HepG2 (cell line): ENCODE measurements around the gene CENPK. TPM values are rescaled to one million over a fixed set of nuclear protein-coding genes. Genes with fewer than 3 reads are reported as not detected.

Experiments used
- HOXA7 ChIP-seq: sonication (generic); formaldehyde crosslinking; IDR thresholded peaks from 2 replicates; pipeline ENCODE4 v1.8.1; 2022; ENCODE audit warnings: mild to moderate bottlenecking, missing genetic modification reagents, moderate library complexity
- PHF8 ChIP-seq: sonication (generic); formaldehyde crosslinking; IDR thresholded peaks from 2 replicates; pipeline ENCODE4 v1.5.0; 2020; ENCODE audit warnings: missing genetic modification reagents
- SALL1 ChIP-seq: sonication (generic); formaldehyde crosslinking; IDR thresholded peaks from 2 replicates; pipeline ENCODE4 v1.8.0; 2022; ENCODE audit warnings: mild to moderate bottlenecking, missing genetic modification reagents
- SOX5 ChIP-seq: IDR thresholded peaks from 2 replicates; pipeline ENCODE4 v1.6.1; 2016; ENCODE audit warnings: borderline replicate concordance
- TRAFD1 ChIP-seq: sonication (generic); formaldehyde crosslinking; IDR thresholded peaks from 2 replicates; pipeline ENCODE4 v1.5.1; 2020; ENCODE audit warnings: missing genetic modification reagents, mild to moderate bottlenecking, borderline replicate concordance
- ZIK1 ChIP-seq: sonication (generic); formaldehyde crosslinking; IDR thresholded peaks from 2 replicates; pipeline ENCODE4 v1.5.0; 2020; ENCODE audit warnings: mild to moderate bottlenecking, low read depth, missing genetic modification reagents, borderline replicate concordance
- ZNF251 ChIP-seq: sonication (generic); formaldehyde crosslinking; IDR thresholded peaks from 2 replicates; pipeline ENCODE4 v1.9.0; 2021; ENCODE audit warnings: mild to moderate bottlenecking, missing genetic modification reagents
- ZNF281 ChIP-seq: sonication (generic); formaldehyde crosslinking; IDR thresholded peaks from 2 replicates; pipeline ENCODE4 v1.4.0; 2020; ENCODE audit warnings: missing genetic modification reagents, borderline replicate concordance
- ZNF329 ChIP-seq: sonication (generic); formaldehyde crosslinking; IDR thresholded peaks from 2 replicates; pipeline ENCODE4 v1.9.0; 2021; ENCODE audit warnings: low read depth, mild to moderate bottlenecking, missing genetic modification reagents
- ZNF691 ChIP-seq: sonication (generic); formaldehyde crosslinking; IDR thresholded peaks from 2 replicates; pipeline ENCODE4 v1.4.0; 2020; ENCODE audit warnings: missing genetic modification reagents, low read depth, mild to moderate bottlenecking, borderline replicate concordance
- polyA plus RNA-seq, 8 experiments: library from polyadenylated mRNA; depleted of rRNA in 3 of 8; stranded (reverse) in 7 of 8; unstranded in 1 of 8; fragments of >200 nt; fragmentation: Illumina TruSeq in 4 of 8; extraction: Trizol in 4 of 8; gene quantifications; 2 replicates each; pipeline versions ENCODE4 v1.2.1 to v1.2.3, GENCODE V29; 2011 to 2016; ENCODE audit warnings: low read depth in 4 of 8, missing spikeins in 1 of 8, mixed read lengths in 1 of 8; ENCODE audit not compliant: insufficient read depth in 1 of 8
- total RNA-seq, 5 experiments: library from RNA; depleted of rRNA; stranded (reverse); fragments of >200 nt; fragmentation: Illumina TruSeq; extraction: Trizol; gene quantifications; 2 replicates each; pipeline ENCODE4 v1.2.3, GENCODE V29; 2016; ENCODE audit warnings: low read depth in 1 of 5
- TF ChIP-seq, protein P1 (sequence below): sonication (generic); formaldehyde crosslinking; IDR thresholded peaks from 2 replicates; pipeline ENCODE4 v1.8.0; 2022; ENCODE audit warnings: missing genetic modification reagents, mild to moderate bottlenecking, moderate library complexity, borderline replicate concordance
- TF ChIP-seq, protein P2 (sequence below): sonication (generic); formaldehyde crosslinking; IDR thresholded peaks from 2 replicates; pipeline ENCODE4 v1.8.1; 2023; ENCODE audit warnings: missing genetic modification reagents, inconsistent platforms, borderline replicate concordance
- TF ChIP-seq, protein P3 (sequence below): sonication (generic); formaldehyde crosslinking; IDR thresholded peaks from 2 replicates; pipeline ENCODE4 v1.4.0; 2020; ENCODE audit warnings: missing genetic modification reagents, borderline replicate concordance
- TF ChIP-seq, protein P4 (sequence below): sonication (generic); formaldehyde crosslinking; IDR thresholded peaks from 2 replicates; pipeline ENCODE4 v1.4.0; 2020; ENCODE audit warnings: missing genetic modification reagents

The CENPK gene
- total and polyA plus RNA-seq, 2 of the 13 experiments (the other 11 are each of a cell fraction or from before 2014, with no cell fraction given): 14.3 to 54.4 TPM

DNA sequence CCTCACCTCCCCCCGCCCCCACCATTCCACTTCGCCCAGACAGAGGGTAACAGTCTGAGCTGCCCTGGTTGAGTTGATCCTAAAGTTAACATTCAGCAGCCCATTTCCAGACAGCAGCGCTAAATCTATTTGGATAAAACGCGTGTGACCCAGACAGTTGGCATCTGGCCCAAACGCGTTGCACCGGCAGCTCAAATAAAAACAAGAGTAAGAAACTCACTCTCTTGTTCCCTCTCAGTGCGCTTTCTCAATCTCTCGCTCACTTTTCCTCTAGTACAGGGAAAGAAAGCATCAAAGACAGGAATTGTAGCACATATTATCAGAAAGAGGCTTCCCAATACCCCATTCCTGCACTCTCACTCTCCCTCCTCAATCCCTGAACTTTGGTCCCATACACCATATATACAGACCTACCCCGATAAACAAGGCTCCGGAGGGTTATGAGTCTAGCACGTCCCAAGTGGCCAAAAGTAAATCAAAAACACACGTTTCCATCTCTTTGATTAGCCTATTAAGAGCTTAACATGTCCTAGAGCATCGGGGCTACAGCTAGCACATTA is 82.6 kb downstream of the CENPK start (continued):
- TF ChIP-seq ZNF281: no peak
- TF ChIP-seq SALL1 (CRISPR knock-in tag): peak; percentile 32
- TF ChIP-seq HOXA7 (CRISPR knock-in tag): no peak
- TF ChIP-seq, protein P1, sequence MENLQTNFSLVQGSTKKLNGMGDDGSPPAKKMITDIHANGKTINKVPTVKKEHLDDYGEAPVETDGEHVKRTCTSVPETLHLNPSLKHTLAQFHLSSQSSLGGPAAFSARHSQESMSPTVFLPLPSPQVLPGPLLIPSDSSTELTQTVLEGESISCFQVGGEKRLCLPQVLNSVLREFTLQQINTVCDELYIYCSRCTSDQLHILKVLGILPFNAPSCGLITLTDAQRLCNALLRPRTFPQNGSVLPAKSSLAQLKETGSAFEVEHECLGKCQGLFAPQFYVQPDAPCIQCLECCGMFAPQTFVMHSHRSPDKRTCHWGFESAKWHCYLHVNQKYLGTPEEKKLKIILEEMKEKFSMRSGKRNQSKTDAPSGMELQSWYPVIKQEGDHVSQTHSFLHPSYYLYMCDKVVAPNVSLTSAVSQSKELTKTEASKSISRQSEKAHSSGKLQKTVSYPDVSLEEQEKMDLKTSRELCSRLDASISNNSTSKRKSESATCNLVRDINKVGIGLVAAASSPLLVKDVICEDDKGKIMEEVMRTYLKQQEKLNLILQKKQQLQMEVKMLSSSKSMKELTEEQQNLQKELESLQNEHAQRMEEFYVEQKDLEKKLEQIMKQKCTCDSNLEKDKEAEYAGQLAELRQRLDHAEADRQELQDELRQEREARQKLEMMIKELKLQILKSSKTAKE (CRISPR knock-in tag): peak; percentile 50; the same call in 1 of the 2 replicates
- TF ChIP-seq ZNF691: no peak
- TF ChIP-seq PHF8 (CRISPR knock-in tag): no peak
- no peak for TF ChIP-seq ZNF251 (CRISPR knock-in tag)
- TF ChIP-seq TRAFD1: no peak
- no peak for TF ChIP-seq ZIK1 (CRISPR knock-in tag)
- TF ChIP-seq, protein P2, sequence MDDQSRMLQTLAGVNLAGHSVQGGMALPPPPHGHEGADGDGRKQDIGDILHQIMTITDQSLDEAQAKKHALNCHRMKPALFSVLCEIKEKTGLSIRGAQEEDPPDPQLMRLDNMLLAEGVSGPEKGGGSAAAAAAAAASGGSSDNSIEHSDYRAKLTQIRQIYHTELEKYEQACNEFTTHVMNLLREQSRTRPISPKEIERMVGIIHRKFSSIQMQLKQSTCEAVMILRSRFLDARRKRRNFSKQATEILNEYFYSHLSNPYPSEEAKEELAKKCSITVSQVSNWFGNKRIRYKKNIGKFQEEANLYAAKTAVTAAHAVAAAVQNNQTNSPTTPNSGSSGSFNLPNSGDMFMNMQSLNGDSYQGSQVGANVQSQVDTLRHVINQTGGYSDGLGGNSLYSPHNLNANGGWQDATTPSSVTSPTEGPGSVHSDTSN (CRISPR knock-in tag): no peak
- TF ChIP-seq, protein P3, sequence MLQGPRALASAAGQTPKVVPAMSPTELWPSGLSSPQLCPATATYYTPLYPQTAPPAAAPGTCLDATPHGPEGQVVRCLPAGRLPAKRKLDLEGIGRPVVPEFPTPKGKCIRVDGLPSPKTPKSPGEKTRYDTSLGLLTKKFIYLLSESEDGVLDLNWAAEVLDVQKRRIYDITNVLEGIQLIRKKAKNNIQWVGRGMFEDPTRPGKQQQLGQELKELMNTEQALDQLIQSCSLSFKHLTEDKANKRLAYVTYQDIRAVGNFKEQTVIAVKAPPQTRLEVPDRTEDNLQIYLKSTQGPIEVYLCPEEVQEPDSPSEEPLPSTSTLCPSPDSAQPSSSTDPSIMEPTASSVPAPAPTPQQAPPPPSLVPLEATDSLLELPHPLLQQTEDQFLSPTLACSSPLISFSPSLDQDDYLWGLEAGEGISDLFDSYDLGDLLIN (CRISPR knock-in tag): no peak
- TF ChIP-seq, protein P4, sequence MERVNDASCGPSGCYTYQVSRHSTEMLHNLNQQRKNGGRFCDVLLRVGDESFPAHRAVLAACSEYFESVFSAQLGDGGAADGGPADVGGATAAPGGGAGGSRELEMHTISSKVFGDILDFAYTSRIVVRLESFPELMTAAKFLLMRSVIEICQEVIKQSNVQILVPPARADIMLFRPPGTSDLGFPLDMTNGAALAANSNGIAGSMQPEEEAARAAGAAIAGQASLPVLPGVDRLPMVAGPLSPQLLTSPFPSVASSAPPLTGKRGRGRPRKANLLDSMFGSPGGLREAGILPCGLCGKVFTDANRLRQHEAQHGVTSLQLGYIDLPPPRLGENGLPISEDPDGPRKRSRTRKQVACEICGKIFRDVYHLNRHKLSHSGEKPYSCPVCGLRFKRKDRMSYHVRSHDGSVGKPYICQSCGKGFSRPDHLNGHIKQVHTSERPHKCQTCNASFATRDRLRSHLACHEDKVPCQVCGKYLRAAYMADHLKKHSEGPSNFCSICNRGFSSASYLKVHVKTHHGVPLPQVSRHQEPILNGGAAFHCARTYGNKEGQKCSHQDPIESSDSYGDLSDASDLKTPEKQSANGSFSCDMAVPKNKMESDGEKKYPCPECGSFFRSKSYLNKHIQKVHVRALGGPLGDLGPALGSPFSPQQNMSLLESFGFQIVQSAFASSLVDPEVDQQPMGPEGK (CRISPR knock-in tag): peak; percentile 54; the same call in 1 of the 2 replicates
- no peak for TF ChIP-seq SOX5 (CRISPR knock-in tag)
- TF ChIP-seq ZNF329: no peak
